Measurements from ENCODE around the gene CRACDL. TPM values are rescaled to one million over a fixed set of nuclear protein-coding genes. Genes with fewer than 3 reads are reported as not detected.

CRACDL gene
- polyA plus RNA-seq, 1 of the 3 experiments (the other 2 are of a cell fraction) = not detected

DNA sequence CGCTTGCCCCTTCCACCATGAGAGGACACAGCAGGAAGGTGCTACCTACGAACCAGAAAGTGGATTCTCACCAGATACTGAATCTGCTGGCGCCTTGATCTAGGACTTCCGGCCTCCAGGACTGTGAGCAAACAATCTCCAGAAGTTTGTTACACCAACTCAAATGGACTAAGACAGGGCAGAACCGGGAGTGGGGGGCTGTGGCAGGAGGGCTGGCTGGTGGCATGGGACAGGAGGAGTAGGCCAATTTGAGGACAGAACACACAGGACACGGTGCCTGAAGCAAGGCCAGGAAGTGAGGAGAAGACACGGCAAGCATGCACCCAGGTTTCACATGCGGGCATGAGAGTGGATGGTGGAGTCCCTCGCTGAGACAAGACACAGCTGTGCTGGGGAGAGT, 40.1 kb downstream of the CRACDL start:
- CTCF ChIA-PET = interaction anchor here (1.1 kb wide), 1 partner anchor 170 kb away, joined by 3 read pairs; no protein-coding TSS in a partner anchor
- Histone ChIP-seq H3K4me2 (no peak overlapping the region), H3K27ac (ENCODE audit: low read depth in 2 of 2, low read length in 1 of 2) (no peak overlapping the region), H3F3A (replicated peaks; ENCODE audit: insufficient read depth) (no peaks in the 10 kb centered on the region), H3K9me3 (no peaks in the 10 kb centered on the region), H3K36me3 (replicated peaks in 1 of 2; ENCODE audit: control insufficient read depth in 1 of 2, insufficient read depth in 2 of 2, low read length in 1 of 2) (no peaks in the 10 kb centered on the region), H3K4me3 (ENCODE audit: low read depth in 2 of 2, low read length in 1 of 2) (no peak overlapping the region), H3K27me3 (ENCODE audit: insufficient read depth) (no peaks in the 10 kb centered on the region; the same call in 1 of the 2 replicates), H3K9me2 (no peaks in the 10 kb centered on the region), H2AFZ (ENCODE audit: low read depth) (no peak overlapping the region), H3K79me2 (ENCODE audit: insufficient read depth) (no peaks in the 10 kb centered on the region), H3K4me1 (ENCODE audit: control insufficient read depth in 1 of 2, insufficient read depth in 2 of 2, low read depth in 1 of 2, low read length in 1 of 2) (no peaks in the 10 kb centered on the region), H3K9ac (no peak overlapping the region), H4K20me1 (ENCODE audit: insufficient read depth) (no peaks in the 10 kb centered on the region)
- POLR2A ChIA-PET = no interaction called here
- WGBS (ENCODE audit: low lambda C conversion rate) = 62% methylated on average over 9 of the region's 9 CpGs
- no peak for DNase-seq
- TF ChIP-seq, protein P1, sequence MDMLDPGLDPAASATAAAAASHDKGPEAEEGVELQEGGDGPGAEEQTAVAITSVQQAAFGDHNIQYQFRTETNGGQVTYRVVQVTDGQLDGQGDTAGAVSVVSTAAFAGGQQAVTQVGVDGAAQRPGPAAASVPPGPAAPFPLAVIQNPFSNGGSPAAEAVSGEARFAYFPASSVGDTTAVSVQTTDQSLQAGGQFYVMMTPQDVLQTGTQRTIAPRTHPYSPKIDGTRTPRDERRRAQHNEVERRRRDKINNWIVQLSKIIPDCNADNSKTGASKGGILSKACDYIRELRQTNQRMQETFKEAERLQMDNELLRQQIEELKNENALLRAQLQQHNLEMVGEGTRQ (IDR thresholded peaks at IDR 0.05; ENCODE audit: borderline replicate concordance, low read depth, low read length) = no peak
- TF ChIP-seq FOXM1 (IDR thresholded peaks at IDR 0.05; ENCODE audit: low read depth) (no peak), RCOR1 (IDR thresholded peaks at IDR 0.05; ENCODE audit: low read length) (no peak)

DNA sequence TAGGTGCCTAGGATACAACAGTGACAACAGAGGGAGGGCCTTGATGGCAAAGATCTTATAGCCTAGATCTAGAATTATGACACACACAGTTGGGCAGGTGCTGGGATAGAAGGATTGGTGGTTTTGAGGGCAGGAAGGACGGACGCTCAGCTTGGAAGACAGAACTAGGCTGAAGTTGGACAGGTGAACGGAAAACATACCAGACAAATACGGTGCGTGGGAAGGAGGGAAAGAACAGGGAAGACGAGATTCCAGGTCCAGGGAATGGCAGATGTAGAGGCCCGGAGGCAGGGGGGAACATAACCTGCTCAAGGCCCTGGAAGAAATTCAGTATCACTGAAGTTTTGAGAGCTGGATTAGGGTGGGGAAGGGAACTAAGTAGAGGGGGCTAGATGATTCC, 40.8 kb downstream of the CRACDL start:
- no peak overlapping the region for H2AFZ ChIP-seq (ENCODE audit: low read depth)
- H3K9me3 ChIP-seq = no peaks in the 10 kb centered on the region
- H4K20me1 ChIP-seq (ENCODE audit: insufficient read depth) = no peaks in the 10 kb centered on the region
- no peaks in the 10 kb centered on the region for H3K36me3 ChIP-seq (replicated peaks in 1 of 2; ENCODE audit: control insufficient read depth in 1 of 2, insufficient read depth in 2 of 2, low read length in 1 of 2)
- H3K27ac ChIP-seq (ENCODE audit: low read depth in 2 of 2, low read length in 1 of 2) = no peak overlapping the region
- TF ChIP-seq TEAD4 (IDR thresholded peaks at IDR 0.05; ENCODE audit: borderline replicate concordance, insufficient read depth) = no peak
- no peak for TF ChIP-seq CHD2 (IDR thresholded peaks at IDR 0.05; ENCODE audit: low read length, partially characterized antibody)
- no peak for TF ChIP-seq SMC3 (IDR thresholded peaks at IDR 0.05; ENCODE audit: low read depth, low read length)
- TF ChIP-seq FOXM1 (IDR thresholded peaks at IDR 0.05; ENCODE audit: low read depth) = no peak
- no peak for TF ChIP-seq TAF1 (IDR thresholded peaks at IDR 0.05; ENCODE audit: borderline replicate concordance, low read depth, low read length)
- TF ChIP-seq IRF3 (IDR thresholded peaks at IDR 0.05; ENCODE audit: low read depth, low read length) = no peak
- TF ChIP-seq JUND (IDR thresholded peaks at IDR 0.05) = no peak
- TF ChIP-seq FOSL2 (IDR thresholded peaks at IDR 0.05; ENCODE audit: borderline replicate concordance, low read depth) = no peak
- TF ChIP-seq, protein P2, sequence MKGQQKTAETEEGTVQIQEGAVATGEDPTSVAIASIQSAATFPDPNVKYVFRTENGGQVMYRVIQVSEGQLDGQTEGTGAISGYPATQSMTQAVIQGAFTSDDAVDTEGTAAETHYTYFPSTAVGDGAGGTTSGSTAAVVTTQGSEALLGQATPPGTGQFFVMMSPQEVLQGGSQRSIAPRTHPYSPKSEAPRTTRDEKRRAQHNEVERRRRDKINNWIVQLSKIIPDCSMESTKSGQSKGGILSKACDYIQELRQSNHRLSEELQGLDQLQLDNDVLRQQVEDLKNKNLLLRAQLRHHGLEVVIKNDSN (IDR thresholded peaks at IDR 0.05; ENCODE audit: borderline replicate concordance, low read depth) = no peak
- no peak overlapping the region for H3K4me2 ChIP-seq
- CTCF ChIA-PET = no interaction called here
- H3K9ac ChIP-seq = no peak overlapping the region
- no peaks in the 10 kb centered on the region for H3F3A ChIP-seq (replicated peaks; ENCODE audit: insufficient read depth)
- POLR2A ChIA-PET = no interaction called here
- no peak for DNase-seq
- no peaks in the 10 kb centered on the region for H3K9me2 ChIP-seq
- no peak overlapping the region for H3K4me3 ChIP-seq (ENCODE audit: low read depth in 2 of 2, low read length in 1 of 2)
- H3K27me3 ChIP-seq (ENCODE audit: insufficient read depth) = no peaks in the 10 kb centered on the region; the same call in 1 of the 2 replicates
- no peaks in the 10 kb centered on the region for H3K4me1 ChIP-seq (ENCODE audit: control insufficient read depth in 1 of 2, insufficient read depth in 2 of 2, low read depth in 1 of 2, low read length in 1 of 2)
- no peaks in the 10 kb centered on the region for H3K79me2 ChIP-seq (ENCODE audit: insufficient read depth)
- 75% methylated on average over 7 of the region's 7 CpGs for WGBS (ENCODE audit: low lambda C conversion rate)

All from SK-N-SH (cell line).